ENCODE results near the gene RCC1. TPM values are rescaled to one million over a fixed set of nuclear protein-coding genes. Genes with fewer than 3 reads are reported as not detected.

RCC1 gene
- total RNA-seq, 1 experiment from 2014 or later, result 61.2 TPM

DNA sequence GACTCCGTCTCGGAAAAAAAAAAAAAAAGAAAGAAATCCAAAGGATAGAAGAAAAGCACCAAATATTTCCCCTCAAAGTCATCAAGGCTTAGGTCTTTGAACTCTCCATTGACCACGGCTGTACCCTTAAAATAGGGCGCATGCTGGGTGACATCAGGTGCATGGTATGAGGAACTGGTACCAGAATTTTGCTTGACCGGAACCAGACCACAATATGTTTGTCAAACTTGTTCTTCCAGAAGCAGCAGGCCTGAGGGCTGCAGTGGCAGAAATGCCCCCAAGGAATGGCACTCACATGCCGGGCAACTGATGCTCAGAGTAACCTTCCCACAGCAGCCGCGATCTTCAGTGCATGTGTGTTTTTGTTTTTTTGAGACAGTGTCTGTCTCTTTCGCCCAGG, 21.0 kb downstream of the RCC1 start:
- Histone ChIP-seq H3K9me3 (ENCODE audit: control insufficient read depth, insufficient read depth, low read depth, low read length) (no peaks in the 10 kb centered on the region), H3K36me3 (ENCODE audit: control insufficient read depth, insufficient read depth, low read length) (peaks cover 4% of the 10 kb centered on the region; the same call in 1 of the 2 replicates), H3K4me3 (ENCODE audit: low read depth in 2 of 2, low read length in 2 of 2) (no peak overlapping the region), H3K27ac (ENCODE audit: low read length) (no peak overlapping the region), H3K4me1 (ENCODE audit: control insufficient read depth, insufficient read depth, low read length) (no peaks in the 10 kb centered on the region), H3K27me3 (ENCODE audit: control insufficient read depth, insufficient read depth, low read length) (no peaks in the 10 kb centered on the region)
- in situ Hi-C loops (cut with HindIII; ENCODE audit: low pct_unique_long_range_greater_than_20kb, low sequenced_read_pairs) (no loop called here), intact Hi-C loops (cut with micrococcal nuclease; ENCODE audit: unreplicated experiment) (no loop called here)
- ChIA-PET CTCF (no interaction called here), POLR2A (no interaction called here)
- DNase-seq (ENCODE audit: low read depth, low spot score), result no peak
- no peak for ATAC-seq
- TF ChIP-seq, protein P1, sequence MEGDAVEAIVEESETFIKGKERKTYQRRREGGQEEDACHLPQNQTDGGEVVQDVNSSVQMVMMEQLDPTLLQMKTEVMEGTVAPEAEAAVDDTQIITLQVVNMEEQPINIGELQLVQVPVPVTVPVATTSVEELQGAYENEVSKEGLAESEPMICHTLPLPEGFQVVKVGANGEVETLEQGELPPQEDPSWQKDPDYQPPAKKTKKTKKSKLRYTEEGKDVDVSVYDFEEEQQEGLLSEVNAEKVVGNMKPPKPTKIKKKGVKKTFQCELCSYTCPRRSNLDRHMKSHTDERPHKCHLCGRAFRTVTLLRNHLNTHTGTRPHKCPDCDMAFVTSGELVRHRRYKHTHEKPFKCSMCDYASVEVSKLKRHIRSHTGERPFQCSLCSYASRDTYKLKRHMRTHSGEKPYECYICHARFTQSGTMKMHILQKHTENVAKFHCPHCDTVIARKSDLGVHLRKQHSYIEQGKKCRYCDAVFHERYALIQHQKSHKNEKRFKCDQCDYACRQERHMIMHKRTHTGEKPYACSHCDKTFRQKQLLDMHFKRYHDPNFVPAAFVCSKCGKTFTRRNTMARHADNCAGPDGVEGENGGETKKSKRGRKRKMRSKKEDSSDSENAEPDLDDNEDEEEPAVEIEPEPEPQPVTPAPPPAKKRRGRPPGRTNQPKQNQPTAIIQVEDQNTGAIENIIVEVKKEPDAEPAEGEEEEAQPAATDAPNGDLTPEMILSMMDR (IDR thresholded peaks at IDR 0.05), result no peak
- TF ChIP-seq TCF7L2 (IDR thresholded peaks at IDR 0.05; ENCODE audit: low read depth, low read length) (no peak), SIN3A (IDR thresholded peaks at IDR 0.05; ENCODE audit: borderline replicate concordance, insufficient read depth, low read depth, low read length) (no peak), POLR2AphosphoS5 (IDR thresholded peaks at IDR 0.05; ENCODE audit: low read depth, low read length) (no peak)
- TF ChIP-seq, protein P2, sequence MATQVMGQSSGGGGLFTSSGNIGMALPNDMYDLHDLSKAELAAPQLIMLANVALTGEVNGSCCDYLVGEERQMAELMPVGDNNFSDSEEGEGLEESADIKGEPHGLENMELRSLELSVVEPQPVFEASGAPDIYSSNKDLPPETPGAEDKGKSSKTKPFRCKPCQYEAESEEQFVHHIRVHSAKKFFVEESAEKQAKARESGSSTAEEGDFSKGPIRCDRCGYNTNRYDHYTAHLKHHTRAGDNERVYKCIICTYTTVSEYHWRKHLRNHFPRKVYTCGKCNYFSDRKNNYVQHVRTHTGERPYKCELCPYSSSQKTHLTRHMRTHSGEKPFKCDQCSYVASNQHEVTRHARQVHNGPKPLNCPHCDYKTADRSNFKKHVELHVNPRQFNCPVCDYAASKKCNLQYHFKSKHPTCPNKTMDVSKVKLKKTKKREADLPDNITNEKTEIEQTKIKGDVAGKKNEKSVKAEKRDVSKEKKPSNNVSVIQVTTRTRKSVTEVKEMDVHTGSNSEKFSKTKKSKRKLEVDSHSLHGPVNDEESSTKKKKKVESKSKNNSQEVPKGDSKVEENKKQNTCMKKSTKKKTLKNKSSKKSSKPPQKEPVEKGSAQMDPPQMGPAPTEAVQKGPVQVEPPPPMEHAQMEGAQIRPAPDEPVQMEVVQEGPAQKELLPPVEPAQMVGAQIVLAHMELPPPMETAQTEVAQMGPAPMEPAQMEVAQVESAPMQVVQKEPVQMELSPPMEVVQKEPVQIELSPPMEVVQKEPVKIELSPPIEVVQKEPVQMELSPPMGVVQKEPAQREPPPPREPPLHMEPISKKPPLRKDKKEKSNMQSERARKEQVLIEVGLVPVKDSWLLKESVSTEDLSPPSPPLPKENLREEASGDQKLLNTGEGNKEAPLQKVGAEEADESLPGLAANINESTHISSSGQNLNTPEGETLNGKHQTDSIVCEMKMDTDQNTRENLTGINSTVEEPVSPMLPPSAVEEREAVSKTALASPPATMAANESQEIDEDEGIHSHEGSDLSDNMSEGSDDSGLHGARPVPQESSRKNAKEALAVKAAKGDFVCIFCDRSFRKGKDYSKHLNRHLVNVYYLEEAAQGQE (IDR thresholded peaks at IDR 0.05; ENCODE audit: insufficient read depth in 1 of 2, low read depth in 2 of 2, low read length in 1 of 2), result no peak
- BruUV-seq (replicated peaks), result no TSS peak

DNA sequence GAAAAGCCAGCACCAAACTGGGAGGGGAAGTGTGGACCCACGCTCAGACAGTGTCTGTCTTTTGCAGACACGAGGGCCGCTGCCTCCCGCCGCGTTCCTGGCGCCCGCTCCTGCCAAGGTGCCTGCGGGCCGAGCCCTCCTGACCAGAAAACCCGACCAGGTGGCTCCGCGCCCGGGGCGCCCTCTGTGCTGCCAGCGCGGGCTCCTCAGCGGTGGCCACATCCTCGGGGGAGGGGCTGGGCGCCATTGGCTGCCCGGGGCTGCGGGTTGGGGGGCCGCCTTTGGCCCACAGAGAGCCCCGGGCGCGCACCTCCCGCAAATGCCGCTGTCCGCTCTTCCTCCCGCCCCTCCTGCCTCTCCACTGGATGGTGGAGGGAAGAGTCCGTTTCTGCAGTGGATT, 24.6 kb downstream of the RCC1 start:
- Histone ChIP-seq H3K36me3 (ENCODE audit: control insufficient read depth, insufficient read depth, low read length) (peaks cover 4% of the 10 kb centered on the region; the same call in 1 of the 2 replicates), H3K27ac (ENCODE audit: low read length) (no peak overlapping the region), H3K4me3 (ENCODE audit: low read depth in 2 of 2, low read length in 2 of 2) (no peak overlapping the region), H3K9me3 (ENCODE audit: control insufficient read depth, insufficient read depth, low read depth, low read length) (no peaks in the 10 kb centered on the region), H3K27me3 (ENCODE audit: control insufficient read depth, insufficient read depth, low read length) (no peaks in the 10 kb centered on the region), H3K4me1 (ENCODE audit: control insufficient read depth, insufficient read depth, low read length) (no peaks in the 10 kb centered on the region)
- DNase-seq (ENCODE audit: low read depth, low spot score), result no peak
- ATAC-seq, result no peak
- no TSS peak for BruUV-seq (replicated peaks)
- ChIA-PET POLR2A (no interaction called here), CTCF (no interaction called here)
- intact Hi-C loops (cut with micrococcal nuclease; ENCODE audit: unreplicated experiment), result no loop called here
- in situ Hi-C loops (cut with HindIII; ENCODE audit: low pct_unique_long_range_greater_than_20kb, low sequenced_read_pairs), result no loop called here
- no peak for TF ChIP-seq SIN3A (IDR thresholded peaks at IDR 0.05; ENCODE audit: borderline replicate concordance, insufficient read depth, low read depth, low read length)
- TF ChIP-seq, protein P2 (IDR thresholded peaks at IDR 0.05; ENCODE audit: insufficient read depth in 1 of 2, low read depth in 2 of 2, low read length in 1 of 2), result no peak
- no peak for TF ChIP-seq POLR2AphosphoS5 (IDR thresholded peaks at IDR 0.05; ENCODE audit: low read depth, low read length)
- TF ChIP-seq, protein P1 (IDR thresholded peaks at IDR 0.05), result no peak
- no peak for TF ChIP-seq TCF7L2 (IDR thresholded peaks at IDR 0.05; ENCODE audit: low read depth, low read length)

Data from Panc1 (cell line).